HCEC 1CT (cell line): ENCODE measurements around the gene MEX3A.
"Not testable (repeated sequence)": the region's sequence is repeated elsewhere in the genome, so short reads cannot be mapped to it uniquely, and the experiment has no call there.

ENCODE experiments used
- DNase-seq: peaks from one replicate; pipeline ENCODE4 v3.0.0-alpha.2; 2017

MEX3A gene

GRCh38 chr1:156118177-156118868 is 36.1 kb upstream of the MEX3A start:
- DNase-seq, result no peak

DNA sequence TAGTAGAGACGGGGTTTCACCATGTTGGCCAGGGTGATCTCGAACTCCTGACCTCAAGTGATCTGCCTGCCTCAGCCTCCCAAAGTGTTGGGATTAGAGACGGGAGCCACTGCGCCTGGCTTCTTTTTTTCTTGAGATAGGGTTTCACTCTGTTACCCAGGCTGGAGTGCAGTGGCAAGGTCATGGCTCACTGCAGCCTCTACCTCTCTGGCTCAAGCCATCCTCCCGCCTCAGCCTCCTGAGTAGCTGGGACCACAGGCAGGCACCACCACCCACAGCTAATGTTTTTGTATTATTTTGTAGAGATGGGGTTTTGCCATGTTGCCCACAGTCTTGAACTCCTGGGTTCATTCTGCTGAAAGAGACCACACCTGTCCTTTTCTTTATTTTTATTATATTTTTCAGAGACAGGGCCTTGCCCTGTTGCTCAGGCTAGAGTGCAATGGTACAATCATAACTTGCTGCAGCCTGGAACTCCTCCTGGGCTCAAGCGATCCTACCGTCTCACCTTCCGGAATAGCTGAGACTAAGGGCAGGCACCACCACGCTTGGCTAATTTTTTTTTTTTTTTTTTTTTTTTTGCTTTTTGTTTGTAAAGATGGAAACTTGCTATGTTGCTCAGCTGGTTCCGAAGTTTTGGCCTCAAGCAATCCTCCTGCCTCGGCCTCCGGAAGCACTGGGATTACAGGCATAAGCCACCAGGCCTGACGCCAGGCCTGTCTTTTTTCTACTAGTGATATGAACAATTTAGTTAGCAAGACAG is 35.3 kb upstream of the MEX3A start:
- no peak for DNase-seq

GRCh38 chr1:156116731-156117130 is 34.5 kb upstream of the MEX3A start:
- not testable (repeated sequence) for DNase-seq

GRCh38 chr1:156115514-156116374 is 33.5 kb upstream of the MEX3A start:
- DNase-seq, result peak; percentile 53

- no peak for DNase-seq
Measured at GRCh38 chr1:156114919-156115513, 32.8 kb upstream of the MEX3A start.

- peak; percentile 96 for DNase-seq
Measured at GRCh38 chr1:156114101-156114918, 32.0 kb upstream of the MEX3A start, which contains the start of gene LMNA. Gene LMNA (plus strand): TSS chr1:156114711. CDS start chr1:156114919, 208 bp downstream.

DNA sequence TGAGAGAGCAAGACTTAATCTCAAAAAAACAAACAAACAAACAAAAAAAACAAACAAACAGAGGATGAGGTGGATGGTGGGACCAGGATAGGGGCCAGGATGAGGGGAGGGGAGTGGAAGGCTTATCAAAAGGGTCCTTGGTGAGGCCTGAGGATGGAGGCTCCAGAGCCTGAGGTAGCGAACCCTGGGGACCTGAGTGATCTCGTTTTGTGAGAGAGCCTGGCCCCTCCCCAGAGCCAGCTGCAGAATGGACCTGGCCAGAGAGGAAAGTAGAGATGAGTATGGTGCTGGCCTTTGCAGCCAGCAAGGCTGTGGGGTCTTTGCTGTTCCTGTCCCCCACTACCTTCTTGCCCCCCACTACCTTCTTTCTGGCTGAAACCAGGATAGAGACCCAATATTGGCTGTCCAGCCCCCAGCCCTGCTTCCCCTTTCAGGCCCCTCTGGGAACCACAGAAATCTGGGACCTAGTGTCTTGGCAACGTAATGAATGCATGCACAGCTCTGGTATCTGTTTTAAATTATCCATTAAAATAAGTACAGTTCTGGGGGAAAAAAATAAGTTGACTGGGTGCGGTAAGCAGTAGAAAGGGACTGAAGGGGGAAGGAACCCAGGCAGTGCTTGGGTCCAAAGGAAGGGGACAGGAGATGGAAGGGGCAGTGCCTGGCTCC is 31.2 kb upstream of the MEX3A start:
- no peak for DNase-seq

DNA sequence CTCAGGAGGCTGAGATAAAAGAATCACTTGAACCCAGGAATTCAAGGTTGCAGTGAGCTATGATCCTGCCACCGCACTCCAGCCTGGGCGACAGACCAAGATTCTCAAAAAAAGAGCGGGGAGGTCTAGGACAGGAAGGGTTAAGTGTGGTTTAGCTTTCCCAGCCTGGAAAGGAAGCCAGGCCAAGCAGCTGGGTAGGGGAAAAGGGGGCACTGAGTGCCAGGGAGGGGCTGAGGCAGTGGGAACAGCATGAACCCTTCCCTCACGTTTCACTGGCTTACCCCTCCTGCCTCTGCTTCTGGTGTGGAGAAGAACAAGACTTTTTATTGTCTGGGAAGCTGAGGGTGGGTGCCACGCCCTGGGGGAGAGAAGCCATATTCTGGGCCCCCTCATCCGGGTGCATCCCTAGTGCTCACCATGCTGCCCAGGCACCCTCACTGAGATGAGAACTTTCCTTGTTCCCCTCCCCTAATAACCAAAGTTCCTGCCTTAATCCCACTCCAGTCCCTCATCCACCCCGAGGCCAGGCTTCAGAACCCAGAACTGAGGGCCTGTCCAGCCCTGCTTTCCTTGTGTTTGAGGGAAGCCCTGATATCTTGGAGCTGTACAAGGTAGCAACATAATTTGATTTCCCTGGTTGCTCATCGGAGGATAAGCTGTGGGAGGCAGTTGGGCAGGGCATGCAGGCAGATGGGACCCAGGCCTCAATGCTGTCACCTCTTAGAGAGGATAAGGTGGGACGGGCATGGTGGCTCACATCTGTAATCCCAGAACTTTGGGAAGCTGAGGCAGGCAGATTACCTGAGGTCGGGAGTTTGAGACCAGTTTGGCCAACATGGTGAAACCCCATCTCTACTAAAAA is 30.2 kb upstream of the MEX3A start:
- DNase-seq, result no peak

GRCh38 chr1:156111355-156111962 is 29.2 kb upstream of the MEX3A start:
- DNase-seq, result no peak

GRCh38 chr1:156110252-156110651 is 28.0 kb upstream of the MEX3A start:
- DNase-seq, result no peak

DNA sequence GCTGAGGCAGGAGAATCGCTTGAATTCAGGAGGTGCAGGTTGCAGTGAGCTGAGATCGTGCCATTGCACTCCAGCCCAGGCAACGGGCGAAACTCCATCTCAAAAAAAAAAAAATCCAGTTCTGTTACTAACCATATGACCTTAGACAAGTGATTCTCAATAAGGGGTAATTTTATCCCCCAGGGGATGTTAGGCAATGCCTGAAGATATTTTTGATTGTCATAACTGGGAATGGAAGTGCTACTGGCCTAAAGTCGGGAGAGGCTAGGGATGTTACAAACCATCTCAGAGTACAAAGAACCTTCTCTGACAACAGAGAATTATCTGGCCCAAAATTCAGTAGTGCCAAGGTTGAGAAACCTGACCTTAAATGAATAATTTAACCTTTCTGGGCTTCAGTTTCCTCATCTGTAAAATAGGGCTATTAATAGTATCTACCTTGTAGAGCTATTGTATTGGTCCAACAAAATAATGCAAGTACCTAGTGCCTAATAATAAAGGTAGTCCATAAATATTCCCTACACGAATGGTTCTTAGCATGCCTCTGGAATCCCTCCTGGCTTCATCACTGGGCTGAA is 26.5 kb upstream of the MEX3A start:
- DNase-seq, result no peak

GRCh38 chr1:156108057-156108456 is 25.8 kb upstream of the MEX3A start:
- no peak for DNase-seq

- DNase-seq, result no peak
Measured at GRCh38 chr1:156106624-156107488, 24.6 kb upstream of the MEX3A start.

DNA sequence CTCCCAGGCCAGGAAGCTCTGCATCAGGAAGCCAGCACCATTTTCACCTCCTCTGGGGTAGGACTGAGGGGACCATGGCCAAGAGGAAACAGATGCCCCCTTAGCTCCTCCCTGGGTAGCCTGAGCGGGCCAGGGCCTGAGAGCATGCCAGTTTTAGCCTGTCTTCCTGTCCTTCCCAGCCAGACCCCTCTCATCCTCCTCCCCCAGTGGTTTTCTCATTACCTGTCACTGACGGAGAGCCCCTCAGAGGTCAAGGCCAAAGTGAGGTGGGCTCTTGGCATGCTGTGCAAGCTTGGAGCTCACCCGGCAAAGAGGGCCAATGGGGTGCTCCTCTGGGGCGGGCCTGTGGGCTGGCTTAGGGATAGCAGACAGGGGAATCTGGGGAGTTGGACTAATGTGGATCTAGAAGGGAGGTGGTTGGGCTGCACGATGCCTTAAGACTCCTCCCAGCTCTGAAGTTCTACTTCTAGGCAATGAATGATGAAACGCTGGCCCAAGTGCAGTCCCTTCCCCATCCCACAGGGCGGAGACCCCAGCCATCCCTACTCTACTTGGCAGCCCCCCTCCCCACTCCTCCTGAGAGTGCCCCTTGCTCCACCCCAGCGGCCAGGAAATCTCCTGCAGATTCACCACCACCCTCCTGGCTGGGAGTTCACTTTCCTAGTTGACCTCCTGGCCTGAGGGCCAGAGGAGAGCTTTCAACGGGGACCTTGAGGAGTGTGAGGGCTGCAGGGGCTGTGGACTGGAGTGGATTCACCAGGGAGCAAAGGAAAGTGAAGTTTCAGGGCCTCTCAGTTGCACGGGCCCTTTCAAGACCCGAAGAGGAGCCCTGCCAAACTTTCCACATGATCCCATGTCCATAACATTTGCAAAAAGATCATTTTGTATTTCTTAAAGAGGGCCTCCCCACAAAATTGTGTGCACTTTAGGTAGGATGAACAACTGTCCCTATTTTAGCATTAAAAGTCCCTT is 22.9 kb upstream of the MEX3A start:
- peak; percentile 54 for DNase-seq

GRCh38 chr1:156104065-156104810 is 22.0 kb upstream of the MEX3A start:
- DNase-seq, result peak; percentile 39

GRCh38 chr1:156103521-156103947 is 21.3 kb upstream of the MEX3A start:
- DNase-seq, result no peak
